Measurements from ENCODE around the gene ALDH1L2. TPM values are rescaled to one million over a fixed set of nuclear protein-coding genes. Genes with fewer than 3 reads are reported as not detected.
"Not testable (repeated sequence)": the region's sequence is repeated elsewhere in the genome, so short reads cannot be mapped to it uniquely, and the experiment has no call there.

The ALDH1L2 gene
- total RNA-seq, 3 donors from 2014 or later (not counting 1 experiment from before 2014, with no cell fraction given) = 1.1 TPM; not detected in 2

DNA sequence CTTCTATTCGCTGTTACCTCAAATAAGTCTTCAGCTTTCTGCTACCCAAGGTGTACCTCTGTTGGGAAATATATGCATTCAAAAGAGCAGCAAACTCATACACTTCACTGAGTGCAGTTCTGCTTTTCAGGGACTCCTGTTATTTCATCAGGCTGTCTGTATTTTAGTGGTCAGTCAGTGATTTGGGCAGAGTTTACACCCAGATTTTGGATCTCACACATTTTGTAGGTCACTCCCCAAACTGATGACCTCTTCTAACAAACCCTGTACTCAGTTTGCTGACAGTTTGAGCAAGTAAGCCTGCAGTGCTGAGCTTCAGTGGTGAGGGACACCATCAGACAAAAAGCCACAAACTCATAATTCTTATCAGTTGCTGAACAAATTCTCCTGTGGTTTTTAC is 15.1 kb upstream of the ALDH1L2 start:
- no peak overlapping the region for H3K4me3 ChIP-seq (ENCODE audit: low read length)
- intact Hi-C loops (cut with micrococcal nuclease) = no loop called here
- peaks cover 5% of the 10 kb centered on the region for H3K27me3 ChIP-seq (ENCODE audit: control insufficient read depth, insufficient read depth, low read length)
- peaks cover 20% of the 10 kb centered on the region for H3K9me3 ChIP-seq (ENCODE audit: control insufficient read depth, insufficient read depth, low read length)
- H3K36me3 ChIP-seq (ENCODE audit: control insufficient read depth, insufficient read depth, low read length) = no peaks in the 10 kb centered on the region
- WGBS (ENCODE audit: insufficient coverage) = 94% methylated on average over 1 of the region's 1 CpG
- TF ChIP-seq, protein P1, sequence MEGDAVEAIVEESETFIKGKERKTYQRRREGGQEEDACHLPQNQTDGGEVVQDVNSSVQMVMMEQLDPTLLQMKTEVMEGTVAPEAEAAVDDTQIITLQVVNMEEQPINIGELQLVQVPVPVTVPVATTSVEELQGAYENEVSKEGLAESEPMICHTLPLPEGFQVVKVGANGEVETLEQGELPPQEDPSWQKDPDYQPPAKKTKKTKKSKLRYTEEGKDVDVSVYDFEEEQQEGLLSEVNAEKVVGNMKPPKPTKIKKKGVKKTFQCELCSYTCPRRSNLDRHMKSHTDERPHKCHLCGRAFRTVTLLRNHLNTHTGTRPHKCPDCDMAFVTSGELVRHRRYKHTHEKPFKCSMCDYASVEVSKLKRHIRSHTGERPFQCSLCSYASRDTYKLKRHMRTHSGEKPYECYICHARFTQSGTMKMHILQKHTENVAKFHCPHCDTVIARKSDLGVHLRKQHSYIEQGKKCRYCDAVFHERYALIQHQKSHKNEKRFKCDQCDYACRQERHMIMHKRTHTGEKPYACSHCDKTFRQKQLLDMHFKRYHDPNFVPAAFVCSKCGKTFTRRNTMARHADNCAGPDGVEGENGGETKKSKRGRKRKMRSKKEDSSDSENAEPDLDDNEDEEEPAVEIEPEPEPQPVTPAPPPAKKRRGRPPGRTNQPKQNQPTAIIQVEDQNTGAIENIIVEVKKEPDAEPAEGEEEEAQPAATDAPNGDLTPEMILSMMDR (IDR thresholded peaks at IDR 0.05) = no peak
- no peak for ATAC-seq
- DNase-seq = no peak
- Mint-ChIP-seq H3K36me3 (peaks cover 8% of the 10 kb centered on the region), H3K4me3 (no peak overlapping the region), H3K9me3 (peaks cover 2 to 7% of the 10 kb centered on the region in 2 donors), H3K4me1 (no peaks in the 10 kb centered on the region), H3K27ac (no peak overlapping the region), H3K27me3 (ENCODE audit: low read depth in 2 of 2) (peaks cover 28 to 46% of the 10 kb centered on the region in 2 donors)
- no peak overlapping the region for H3K27ac ChIP-seq (ENCODE audit: low read length)
- no peaks in the 10 kb centered on the region for H3K4me1 ChIP-seq (ENCODE audit: control insufficient read depth, insufficient read depth, low read length)

DNA sequence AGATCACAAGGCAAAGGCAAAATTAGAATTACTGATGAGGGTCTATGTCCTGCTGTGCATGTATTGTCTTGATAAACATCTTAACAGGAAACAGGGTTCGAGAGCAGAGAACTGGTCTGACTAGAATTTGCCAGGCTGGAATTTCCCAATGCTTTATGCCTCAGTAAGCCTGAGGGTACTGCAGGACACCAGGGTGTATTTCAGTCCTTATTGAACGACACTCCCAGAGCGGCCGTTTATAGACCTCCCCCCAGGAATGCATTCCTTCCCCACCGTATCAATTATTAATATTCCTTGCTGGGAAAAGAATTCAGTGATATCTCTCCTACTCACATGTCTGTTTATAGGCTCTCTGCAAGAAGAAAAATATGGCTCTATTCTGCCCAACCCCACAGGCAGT is 11.1 kb upstream of the ALDH1L2 start:
- H3K27me3 Mint-ChIP-seq (ENCODE audit: low read depth in 2 of 2) = peaks cover 30 to 58% of the 10 kb centered on the region in 2 donors
- H3K4me1 ChIP-seq (ENCODE audit: control insufficient read depth, insufficient read depth, low read length); ATAC-seq; H3K36me3 ChIP-seq (ENCODE audit: control insufficient read depth, insufficient read depth, low read length); H3K9me3 Mint-ChIP-seq; DNase-seq; intact Hi-C loops (cut with micrococcal nuclease); H3K27ac ChIP-seq (ENCODE audit: low read length); H3K36me3 Mint-ChIP-seq; H3K4me1 Mint-ChIP-seq; H3K4me3 Mint-ChIP-seq; H3K4me3 ChIP-seq (ENCODE audit: low read length); H3K27me3 ChIP-seq (ENCODE audit: control insufficient read depth, insufficient read depth, low read length); H3K27ac Mint-ChIP-seq: not testable (repeated sequence)
- 93% methylated on average over 5 of the region's 5 CpGs for WGBS (ENCODE audit: insufficient coverage)
- peaks cover 22% of the 10 kb centered on the region for H3K9me3 ChIP-seq (ENCODE audit: control insufficient read depth, insufficient read depth, low read length)

DNA sequence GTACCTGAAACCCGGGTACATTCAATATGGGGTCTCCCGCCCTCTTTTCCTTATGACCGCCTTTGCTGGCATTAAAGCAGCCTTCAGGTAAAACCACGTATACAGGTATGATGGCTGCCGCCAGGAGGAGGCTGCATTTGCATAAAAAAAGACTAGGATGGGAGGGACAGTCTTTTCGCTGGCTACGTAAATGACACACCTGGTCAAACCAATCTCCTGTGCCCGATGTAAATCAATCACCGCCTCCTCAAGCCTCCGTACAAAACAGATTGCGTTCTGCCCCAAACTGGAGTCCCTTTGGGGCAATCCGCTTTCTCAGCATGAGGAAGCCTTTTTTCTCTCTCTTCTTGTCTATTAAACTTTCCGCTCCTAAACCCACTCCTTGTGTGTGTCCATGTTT is 8.1 kb upstream of the ALDH1L2 start:
- Histone ChIP-seq H3K4me3 (ENCODE audit: low read length) (no peak overlapping the region), H3K27ac (ENCODE audit: low read length) (no peak overlapping the region), H3K36me3 (ENCODE audit: control insufficient read depth, insufficient read depth, low read length) (no peaks in the 10 kb centered on the region), H3K27me3 (ENCODE audit: control insufficient read depth, insufficient read depth, low read length) (peaks cover 2% of the 10 kb centered on the region), H3K9me3 (ENCODE audit: control insufficient read depth, insufficient read depth, low read length) (peaks cover 22% of the 10 kb centered on the region), H3K4me1 (ENCODE audit: control insufficient read depth, insufficient read depth, low read length) (no peaks in the 10 kb centered on the region)
- Mint-ChIP-seq H3K36me3 (peaks cover 8% of the 10 kb centered on the region), H3K4me3 (no peak overlapping the region), H3K9me3 (peaks cover 2 to 7% of the 10 kb centered on the region in 2 donors), H3K4me1 (no peaks in the 10 kb centered on the region), H3K27ac (no peak overlapping the region), H3K27me3 (ENCODE audit: low read depth in 2 of 2) (peaks cover 16 to 30% of the 10 kb centered on the region in 2 donors)
- 85% methylated on average over 13 of the region's 13 CpGs for WGBS (ENCODE audit: insufficient coverage)
- TF ChIP-seq, protein P1 (IDR thresholded peaks at IDR 0.05) = no peak
- intact Hi-C loops (cut with micrococcal nuclease) = no loop called here
- ATAC-seq = no peak
- no peak for DNase-seq

DNA sequence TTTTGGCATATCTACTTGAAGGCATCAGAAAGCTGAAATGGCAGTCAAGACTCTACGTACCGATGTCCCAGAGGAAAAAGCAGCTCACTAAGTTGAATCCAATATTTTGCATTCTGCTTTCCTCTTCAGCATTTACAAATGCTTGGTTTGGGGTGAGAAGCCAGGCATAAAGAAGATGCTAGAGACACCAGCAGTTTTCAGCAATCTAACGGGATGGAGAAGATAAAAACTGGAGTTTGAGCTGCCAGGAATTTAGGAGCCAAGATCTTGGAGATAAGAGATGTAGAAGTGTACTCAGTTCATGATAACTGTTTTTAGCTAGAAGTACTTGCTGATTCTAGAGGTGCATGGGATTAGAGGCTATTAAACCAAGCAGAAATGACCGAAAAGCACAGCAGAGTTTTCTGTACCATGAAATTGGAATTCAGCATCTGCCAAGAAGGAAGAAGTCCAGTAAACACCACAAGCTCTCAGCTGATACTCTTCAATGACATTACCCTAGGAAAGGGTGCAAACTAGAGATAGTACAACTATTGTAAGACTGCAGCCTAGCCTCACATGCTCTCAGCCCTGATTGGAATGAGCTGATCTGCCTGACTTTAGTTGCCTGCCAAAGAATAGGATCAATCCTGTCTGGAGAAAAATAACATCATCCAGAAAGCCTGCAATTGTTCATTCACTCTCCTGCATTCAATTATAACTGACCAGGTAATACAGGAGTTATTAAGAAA is 7.4 kb upstream of the ALDH1L2 start:
- Mint-ChIP-seq H3K36me3 (peaks cover 8% of the 10 kb centered on the region), H3K9me3 (peaks cover 2 to 7% of the 10 kb centered on the region in 2 donors), H3K27ac (no peak overlapping the region), H3K4me1 (no peaks in the 10 kb centered on the region), H3K27me3 (ENCODE audit: low read depth in 2 of 2) (peaks cover 17 to 31% of the 10 kb centered on the region in 2 donors), H3K4me3 (no peak overlapping the region)
- no peaks in the 10 kb centered on the region for H3K36me3 ChIP-seq (ENCODE audit: control insufficient read depth, insufficient read depth, low read length)
- H3K4me3 ChIP-seq (ENCODE audit: low read length) = no peak overlapping the region
- 94% methylated on average over 4 of the region's 4 CpGs for WGBS (ENCODE audit: insufficient coverage)
- no peak for ATAC-seq
- no peaks in the 10 kb centered on the region for H3K4me1 ChIP-seq (ENCODE audit: control insufficient read depth, insufficient read depth, low read length)
- DNase-seq = no peak
- peaks cover 19% of the 10 kb centered on the region for H3K9me3 ChIP-seq (ENCODE audit: control insufficient read depth, insufficient read depth, low read length)
- TF ChIP-seq, protein P1 (IDR thresholded peaks at IDR 0.05) = no peak
- H3K27me3 ChIP-seq (ENCODE audit: control insufficient read depth, insufficient read depth, low read length) = peaks cover 2% of the 10 kb centered on the region
- intact Hi-C loops (cut with micrococcal nuclease) = no loop called here
- no peak overlapping the region for H3K27ac ChIP-seq (ENCODE audit: low read length)
